Measurements from ENCODE around the gene RBBP9.
A peak's percentile ranks its signal among the peaks of the same experiment; 100 is the strongest.

Gene RBBP9

DNA sequence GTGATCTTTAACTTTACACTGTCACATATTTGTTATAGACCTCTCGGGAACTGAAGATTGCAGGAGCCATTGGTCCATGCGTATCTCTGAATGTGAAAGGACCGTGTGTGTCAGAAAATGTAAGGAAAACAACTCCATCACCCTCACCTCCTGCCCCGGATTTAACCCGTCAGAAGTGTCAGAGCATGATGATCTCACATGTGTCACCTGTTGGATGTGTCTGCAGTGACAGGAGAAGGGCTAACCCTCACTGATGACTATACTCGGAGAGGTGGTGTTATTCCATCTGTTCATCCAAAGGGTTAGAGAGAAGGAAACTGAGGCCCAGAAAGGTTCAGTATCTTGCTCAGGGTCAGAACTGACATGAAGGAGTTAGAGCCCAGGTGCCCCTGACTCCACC, 35.6 kb upstream of the RBBP9 start:
- Histone ChIP-seq H3K4me3 (ENCODE audit: insufficient read depth in 1 of 2, low read depth in 1 of 2, low read length in 2 of 2) (no peak overlapping the region), H2AK5ac (ENCODE audit: low read length, severe bottlenecking) (no peak overlapping the region), H4K91ac (ENCODE audit: low read length) (no peak overlapping the region), H2BK120ac (ENCODE audit: low read depth, low read length) (no peak overlapping the region), H3K36me3 (ENCODE audit: control insufficient read depth in 1 of 2, insufficient read depth in 2 of 2, low read depth in 1 of 2, low read length in 2 of 2) (peaks cover 34 to 82% of the 10 kb centered on the region in 2 experiments), H3K4me2 (ENCODE audit: low read length, poor library complexity, severe bottlenecking) (no peak overlapping the region), H2BK15ac (ENCODE audit: low read depth, poor library complexity, severe bottlenecking) (no peak overlapping the region), H3K27ac (ENCODE audit: low read length, poor library complexity, severe bottlenecking) (no peak overlapping the region), H2AFZ (ENCODE audit: low read depth, low read length) (no peak overlapping the region), H2BK5ac (ENCODE audit: low read depth, low read length, poor library complexity, severe bottlenecking) (no peak overlapping the region), H2BK12ac (ENCODE audit: low read length in 2 of 2) (no peak overlapping the region), H3K23ac (ENCODE audit: low read length in 2 of 2) (no peak overlapping the region), H3K18ac (ENCODE audit: low read depth in 1 of 2, low read length in 2 of 2) (no peak overlapping the region), H4K8ac (ENCODE audit: low read length) (no peak overlapping the region), H3K9me3 (ENCODE audit: control insufficient read depth, low read length) (no peaks in the 10 kb centered on the region), H3K9ac (ENCODE audit: low read length) (no peak overlapping the region), H3K14ac (ENCODE audit: low read length in 2 of 2) (no peak overlapping the region), H3K4me1 (ENCODE audit: control insufficient read depth, insufficient read depth, low read depth, low read length) (peaks cover 5% of the 10 kb centered on the region), H3K79me1 (replicated peaks; ENCODE audit: low read length, poor library complexity, severe bottlenecking) (peaks cover 15% of the 10 kb centered on the region), H3K27me3 (ENCODE audit: control insufficient read depth in 1 of 2, insufficient read depth in 1 of 2, low read length in 2 of 2) (no peaks in the 10 kb centered on the region), H3K4ac (ENCODE audit: low read depth in 1 of 2, low read length in 2 of 2) (no peak overlapping the region)
- 100% methylated on average over 5 of the region's 6 CpGs for WGBS
- DNase-seq = no peak

DNA sequence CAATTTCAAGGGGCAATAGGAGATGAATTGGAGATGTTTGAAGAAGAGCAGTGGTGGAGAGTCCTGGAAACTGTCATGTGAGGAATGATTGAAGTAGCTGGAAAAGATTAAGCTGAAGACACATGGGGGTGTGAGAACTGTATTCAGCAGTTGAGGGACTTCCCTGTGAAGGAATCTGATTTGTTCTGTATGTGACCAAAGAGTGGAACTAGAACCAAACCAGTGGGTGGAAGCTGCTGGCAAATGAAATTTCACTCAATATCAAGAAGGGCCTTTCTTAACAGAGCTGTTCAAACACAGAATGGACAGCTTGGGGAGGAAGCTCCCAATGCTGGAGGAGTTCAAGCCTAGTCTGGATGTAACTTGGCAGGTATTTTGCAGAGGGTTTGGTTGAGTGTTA, 32.0 kb upstream of the RBBP9 start:
- Histone ChIP-seq H4K91ac (ENCODE audit: low read length) (no peak overlapping the region), H2AFZ (ENCODE audit: low read depth, low read length) (no peak overlapping the region), H2BK5ac (ENCODE audit: low read depth, low read length, poor library complexity, severe bottlenecking) (no peak overlapping the region), H4K8ac (ENCODE audit: low read length) (no peak overlapping the region), H3K14ac (ENCODE audit: low read length in 2 of 2) (no peak overlapping the region), H3K18ac (ENCODE audit: low read depth in 1 of 2, low read length in 2 of 2) (no peak overlapping the region), H3K4me2 (ENCODE audit: low read length, poor library complexity, severe bottlenecking) (no peak overlapping the region), H2BK12ac (ENCODE audit: low read length in 2 of 2) (no peak overlapping the region), H3K27ac (ENCODE audit: low read length, poor library complexity, severe bottlenecking) (no peak overlapping the region), H3K9ac (ENCODE audit: low read length) (no peak overlapping the region), H2AK5ac (ENCODE audit: low read length, severe bottlenecking) (no peak overlapping the region), H3K4ac (ENCODE audit: low read depth in 1 of 2, low read length in 2 of 2) (no peak overlapping the region), H3K9me3 (ENCODE audit: control insufficient read depth, low read length) (no peaks in the 10 kb centered on the region), H3K79me1 (replicated peaks; ENCODE audit: low read length, poor library complexity, severe bottlenecking) (peaks cover 15% of the 10 kb centered on the region), H2BK120ac (ENCODE audit: low read depth, low read length) (no peak overlapping the region), H3K27me3 (ENCODE audit: control insufficient read depth in 1 of 2, insufficient read depth in 1 of 2, low read length in 2 of 2) (no peaks in the 10 kb centered on the region), H3K36me3 (ENCODE audit: control insufficient read depth in 1 of 2, insufficient read depth in 2 of 2, low read depth in 1 of 2, low read length in 2 of 2) (peaks cover 55 to 79% of the 10 kb centered on the region in 2 experiments), H3K4me1 (ENCODE audit: control insufficient read depth, insufficient read depth, low read depth, low read length) (peaks cover 2% of the 10 kb centered on the region), H2BK15ac (ENCODE audit: low read depth, poor library complexity, severe bottlenecking) (no peak overlapping the region), H3K23ac (ENCODE audit: low read length in 2 of 2) (no peak overlapping the region), H3K4me3 (ENCODE audit: insufficient read depth in 1 of 2, low read depth in 1 of 2, low read length in 2 of 2) (no peak overlapping the region)
- no peak for DNase-seq

DNA sequence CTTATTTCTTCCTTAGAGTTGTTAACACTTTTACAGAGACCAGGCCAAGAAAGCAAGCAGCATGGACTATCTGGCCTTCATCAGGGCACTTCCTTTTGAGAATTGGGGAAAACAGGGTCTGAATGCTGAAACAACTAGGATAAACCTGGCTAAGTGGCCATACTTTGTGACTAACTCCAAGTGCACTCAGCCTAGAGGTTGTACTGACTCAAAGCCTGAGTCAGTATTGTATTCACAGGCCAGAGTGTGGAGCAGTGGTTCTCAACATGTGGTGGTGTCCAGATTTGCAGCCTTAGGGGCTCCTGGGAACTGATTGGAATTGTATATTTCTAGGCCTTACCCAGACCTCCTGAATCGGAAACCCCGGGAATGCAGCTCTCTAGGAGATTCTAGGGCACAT, 30.8 kb upstream of the RBBP9 start:
- Histone ChIP-seq H3K4me2 (ENCODE audit: low read length, poor library complexity, severe bottlenecking) (no peak overlapping the region), H3K4ac (ENCODE audit: low read depth in 1 of 2, low read length in 2 of 2) (no peak overlapping the region), H3K4me1 (ENCODE audit: control insufficient read depth, insufficient read depth, low read depth, low read length) (no peaks in the 10 kb centered on the region), H3K27me3 (ENCODE audit: control insufficient read depth in 1 of 2, insufficient read depth in 1 of 2, low read length in 2 of 2) (no peaks in the 10 kb centered on the region), H3K36me3 (ENCODE audit: control insufficient read depth in 1 of 2, insufficient read depth in 2 of 2, low read depth in 1 of 2, low read length in 2 of 2) (peaks cover 47 to 67% of the 10 kb centered on the region in 2 experiments), H2BK15ac (ENCODE audit: low read depth, poor library complexity, severe bottlenecking) (no peak overlapping the region), H2BK120ac (ENCODE audit: low read depth, low read length) (no peak overlapping the region), H3K4me3 (ENCODE audit: insufficient read depth in 1 of 2, low read depth in 1 of 2, low read length in 2 of 2) (no peak overlapping the region), H3K9ac (ENCODE audit: low read length) (peak overlapping the region; percentile 64), H4K91ac (ENCODE audit: low read length) (no peak overlapping the region), H3K9me3 (ENCODE audit: control insufficient read depth, low read length) (no peaks in the 10 kb centered on the region), H3K79me1 (replicated peaks; ENCODE audit: low read length, poor library complexity, severe bottlenecking) (peaks cover 13% of the 10 kb centered on the region), H2AK5ac (ENCODE audit: low read length, severe bottlenecking) (no peak overlapping the region), H2AFZ (ENCODE audit: low read depth, low read length) (no peak overlapping the region), H4K8ac (ENCODE audit: low read length) (no peak overlapping the region), H3K14ac (ENCODE audit: low read length in 2 of 2) (no peak overlapping the region), H3K23ac (ENCODE audit: low read length in 2 of 2) (no peak overlapping the region), H2BK12ac (ENCODE audit: low read length in 2 of 2) (no peak overlapping the region), H2BK5ac (ENCODE audit: low read depth, low read length, poor library complexity, severe bottlenecking) (no peak overlapping the region), H3K18ac (ENCODE audit: low read depth in 1 of 2, low read length in 2 of 2) (no peak overlapping the region), H3K27ac (ENCODE audit: low read length, poor library complexity, severe bottlenecking) (no peak overlapping the region)
- DNase-seq = peak; percentile 4
- 100% methylated on average over 2 of the region's 2 CpGs for WGBS

DNA sequence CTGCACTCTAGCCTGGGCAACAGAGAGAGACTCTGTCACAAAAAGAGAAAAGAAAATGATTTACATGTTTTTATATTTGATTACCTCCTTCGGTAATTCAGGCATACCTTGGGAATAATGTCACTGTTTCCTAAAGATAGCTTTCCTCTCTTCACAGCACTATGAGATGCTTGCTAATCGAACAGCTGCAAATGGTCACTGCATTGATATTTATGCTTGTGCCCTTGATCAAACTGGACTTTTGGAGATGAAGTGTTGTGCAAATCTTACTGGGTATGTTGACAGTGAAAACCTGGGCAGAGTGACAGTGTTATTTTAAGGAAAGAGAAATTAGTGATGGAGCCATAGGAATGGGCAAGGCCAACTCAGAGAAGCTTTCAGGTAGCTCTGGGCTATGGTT, 30.3 kb upstream of the RBBP9 start:
- no peak overlapping the region for H2BK15ac ChIP-seq (ENCODE audit: low read depth, poor library complexity, severe bottlenecking)
- H3K9me3 ChIP-seq (ENCODE audit: control insufficient read depth, low read length) = no peaks in the 10 kb centered on the region
- no peak overlapping the region for H4K91ac ChIP-seq (ENCODE audit: low read length)
- H2AK5ac ChIP-seq (ENCODE audit: low read length, severe bottlenecking) = no peak overlapping the region
- H2BK12ac ChIP-seq (ENCODE audit: low read length in 2 of 2) = no peak overlapping the region
- H3K4ac ChIP-seq (ENCODE audit: low read depth in 1 of 2, low read length in 2 of 2) = no peak overlapping the region
- H4K8ac ChIP-seq (ENCODE audit: low read length) = no peak overlapping the region
- WGBS = 100% methylated on average over 2 of the region's 2 CpGs
- H3K4me3 ChIP-seq (ENCODE audit: insufficient read depth in 1 of 2, low read depth in 1 of 2, low read length in 2 of 2) = no peak overlapping the region
- H3K14ac ChIP-seq (ENCODE audit: low read length in 2 of 2) = no peak overlapping the region
- no peak overlapping the region for H2AFZ ChIP-seq (ENCODE audit: low read depth, low read length)
- H3K4me2 ChIP-seq (ENCODE audit: low read length, poor library complexity, severe bottlenecking) = no peak overlapping the region
- no peak for DNase-seq
- peaks cover 15% of the 10 kb centered on the region for H3K79me1 ChIP-seq (replicated peaks; ENCODE audit: low read length, poor library complexity, severe bottlenecking)
- no peak overlapping the region for H3K27ac ChIP-seq (ENCODE audit: low read length, poor library complexity, severe bottlenecking)
- H3K9ac ChIP-seq (ENCODE audit: low read length) = peak overlapping the region; percentile 64
- H3K36me3 ChIP-seq (ENCODE audit: control insufficient read depth in 1 of 2, insufficient read depth in 2 of 2, low read depth in 1 of 2, low read length in 2 of 2) = peaks cover 46 to 62% of the 10 kb centered on the region in 2 experiments
- no peak overlapping the region for H3K23ac ChIP-seq (ENCODE audit: low read length in 2 of 2)
- no peak overlapping the region for H3K18ac ChIP-seq (ENCODE audit: low read depth in 1 of 2, low read length in 2 of 2)
- H2BK120ac ChIP-seq (ENCODE audit: low read depth, low read length) = no peak overlapping the region
- no peak overlapping the region for H2BK5ac ChIP-seq (ENCODE audit: low read depth, low read length, poor library complexity, severe bottlenecking)
- peaks cover 3% of the 10 kb centered on the region for H3K4me1 ChIP-seq (ENCODE audit: control insufficient read depth, insufficient read depth, low read depth, low read length)
- no peaks in the 10 kb centered on the region for H3K27me3 ChIP-seq (ENCODE audit: control insufficient read depth in 1 of 2, insufficient read depth in 1 of 2, low read length in 2 of 2)
